Body of pancreas (tissue), 4 donors: ENCODE data around the gene TFDP2.

Experiments used
- CTCF ChIP-seq, 7 experiments: fragments of 450-650 bp in 4 of 7; fragments of 200-600 bp in 3 of 7; sonication (generic) in 3 of 7; IDR thresholded peaks; one replicate each; pipeline ENCODE4 v1.5.1; 2016 to 2019; ENCODE audit warnings: antibody characterized with exemption in 7 of 7
- POLR2A ChIP-seq, 3 donors: fragments of 450-650 bp; IDR thresholded peaks; one replicate each; pipeline ENCODE4 v1.6.1; 2016; ENCODE audit warnings: antibody characterized with exemption in 3 of 3, mild to moderate bottlenecking in 2 of 3

- TF ChIP-seq CTCF (IDR thresholded peaks at IDR 0.05): no peak
- no peak for TF ChIP-seq POLR2A (IDR thresholded peaks at IDR 0.05)
Measured at GRCh38 chr3:141921316-141921715, 228.0 kb downstream of the TFDP2 start.
